ENCODE measurements around the gene GABRE.

Gene GABRE, protein sequence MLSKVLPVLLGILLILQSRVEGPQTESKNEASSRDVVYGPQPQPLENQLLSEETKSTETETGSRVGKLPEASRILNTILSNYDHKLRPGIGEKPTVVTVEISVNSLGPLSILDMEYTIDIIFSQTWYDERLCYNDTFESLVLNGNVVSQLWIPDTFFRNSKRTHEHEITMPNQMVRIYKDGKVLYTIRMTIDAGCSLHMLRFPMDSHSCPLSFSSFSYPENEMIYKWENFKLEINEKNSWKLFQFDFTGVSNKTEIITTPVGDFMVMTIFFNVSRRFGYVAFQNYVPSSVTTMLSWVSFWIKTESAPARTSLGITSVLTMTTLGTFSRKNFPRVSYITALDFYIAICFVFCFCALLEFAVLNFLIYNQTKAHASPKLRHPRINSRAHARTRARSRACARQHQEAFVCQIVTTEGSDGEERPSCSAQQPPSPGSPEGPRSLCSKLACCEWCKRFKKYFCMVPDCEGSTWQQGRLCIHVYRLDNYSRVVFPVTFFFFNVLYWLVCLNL

DNA sequence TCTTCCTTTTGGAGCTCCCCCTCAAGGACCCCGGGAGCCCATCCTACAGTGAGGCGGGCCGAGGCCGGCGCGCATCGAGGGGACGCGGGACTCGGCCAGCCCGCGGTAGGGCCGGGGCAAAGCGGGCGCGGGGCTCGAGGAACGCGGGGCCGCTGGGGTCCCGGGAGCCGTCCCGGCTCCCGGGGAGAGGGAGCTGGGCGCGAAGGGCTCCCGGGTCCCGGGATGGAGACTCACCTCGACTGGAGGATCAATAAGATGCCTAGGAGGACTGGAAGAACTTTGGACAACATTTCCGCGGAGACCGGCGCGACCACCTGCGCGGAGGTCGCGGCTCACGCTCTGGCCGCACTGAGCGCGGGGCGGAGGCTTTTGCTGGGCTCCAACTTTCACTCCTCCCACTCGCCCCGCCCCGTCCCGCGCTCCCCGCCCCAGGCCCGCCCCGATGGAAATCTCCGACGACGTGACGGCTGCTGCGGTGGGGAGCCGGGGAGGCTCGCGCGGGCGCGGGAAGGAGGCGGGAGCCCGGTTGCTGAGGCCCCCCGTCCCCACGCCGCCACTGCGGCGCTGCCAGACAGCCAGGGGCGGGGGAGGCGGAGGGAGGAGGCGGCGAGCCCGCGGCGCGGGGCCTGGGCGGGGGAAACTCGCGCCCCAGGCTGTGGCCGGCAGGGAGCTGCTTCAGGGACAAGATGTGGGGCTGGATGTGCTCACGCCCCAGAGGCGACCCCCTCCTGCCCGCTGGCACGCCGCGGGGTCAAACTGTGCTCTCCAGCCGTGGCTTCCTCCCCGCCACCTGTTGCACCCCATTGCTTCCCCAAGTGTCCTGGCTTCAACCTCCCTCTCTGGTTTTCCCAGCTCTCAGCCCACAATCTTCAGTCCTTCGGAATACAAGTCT is at the start of gene GABRE:
TSS of gene GABRE (minus strand) at position 341 of the 892 bp plus-strand sequence. CDS start at position 290, 51 bp downstream.
- DNase-seq (ENCODE audit: low read depth), result no peak

DNA sequence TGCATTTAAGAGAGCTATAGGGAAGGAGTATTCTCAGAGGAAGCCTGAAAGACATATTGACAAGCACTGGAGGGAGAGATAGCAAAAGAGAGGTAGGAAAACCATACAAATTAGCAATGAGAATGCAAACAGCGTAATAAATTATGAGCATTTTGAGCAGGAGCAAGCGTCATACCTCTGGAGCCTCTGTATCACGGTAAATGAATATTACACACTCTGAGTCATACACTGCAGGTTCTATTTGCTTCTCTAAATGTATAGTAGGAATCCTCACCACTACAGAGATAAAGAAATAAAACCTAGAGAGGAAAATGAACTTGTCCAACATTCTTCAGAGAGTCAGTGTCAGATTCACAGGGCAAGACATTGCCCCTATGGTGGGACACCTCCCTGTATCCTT is 46.4 kb upstream of the GABRE start:
- DNase-seq (ENCODE audit: low read depth), result no peak

DNA sequence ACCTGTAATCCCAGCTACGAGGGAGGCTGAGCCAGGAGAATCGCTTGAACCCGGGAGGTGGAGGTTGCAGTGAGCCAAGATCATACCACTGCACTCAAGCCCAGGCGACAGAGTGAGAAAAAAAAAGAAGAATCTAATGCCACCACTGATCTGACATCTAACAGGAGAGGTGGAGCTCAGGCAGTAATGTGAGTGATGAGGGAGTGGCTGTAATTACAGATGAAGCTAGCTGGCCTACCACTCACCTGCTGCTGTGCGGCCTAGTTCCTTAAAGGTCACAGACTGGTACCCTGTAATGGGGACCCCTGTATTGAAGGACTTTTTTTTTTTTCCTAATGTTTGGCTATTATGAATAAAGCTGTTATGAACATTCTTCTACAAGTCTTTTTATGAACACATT is 25.3 kb upstream of the GABRE start:
- no peak for DNase-seq (ENCODE audit: low read depth)

DNA sequence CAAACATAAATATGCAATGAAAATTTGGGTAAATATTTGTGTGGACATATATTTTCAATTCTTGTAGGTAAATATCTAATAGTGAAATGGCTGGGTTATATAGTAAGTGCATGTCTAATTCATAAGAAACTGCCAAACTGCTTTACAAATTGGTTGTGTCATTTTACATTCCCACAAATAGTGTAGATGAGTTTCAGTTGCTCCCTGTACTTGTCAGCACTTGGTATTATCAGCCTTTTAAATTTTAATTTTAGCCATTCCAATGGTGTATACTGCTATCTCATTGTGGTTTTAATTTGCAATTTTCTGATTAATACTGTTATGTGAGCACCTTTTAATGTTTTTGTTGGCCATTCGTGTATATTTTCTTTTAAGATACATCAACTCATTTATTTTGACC is 23.1 kb upstream of the GABRE start:
- DNase-seq (ENCODE audit: low read depth), result no peak

DNA sequence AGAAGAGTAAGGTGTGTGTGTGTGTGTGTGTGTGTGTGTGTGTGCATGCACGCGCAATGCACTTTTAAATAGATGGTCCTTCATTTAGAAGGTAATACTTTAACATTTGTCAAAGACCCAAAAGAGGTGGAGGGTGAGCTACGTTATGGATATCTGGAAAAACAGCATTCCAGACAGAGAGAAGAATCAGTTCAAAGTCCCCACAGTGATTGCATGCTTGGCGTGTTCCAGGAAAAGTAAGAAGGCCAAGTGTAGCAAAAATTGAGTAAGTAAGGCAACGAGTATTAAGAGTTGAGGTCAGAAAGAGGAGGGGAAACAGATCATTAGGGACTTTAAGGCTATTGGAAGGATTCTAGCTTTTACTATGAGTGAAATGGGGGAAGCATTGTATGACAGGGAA is 21.9 kb upstream of the GABRE start:
- DNase-seq (ENCODE audit: low read depth), result no peak

DNA sequence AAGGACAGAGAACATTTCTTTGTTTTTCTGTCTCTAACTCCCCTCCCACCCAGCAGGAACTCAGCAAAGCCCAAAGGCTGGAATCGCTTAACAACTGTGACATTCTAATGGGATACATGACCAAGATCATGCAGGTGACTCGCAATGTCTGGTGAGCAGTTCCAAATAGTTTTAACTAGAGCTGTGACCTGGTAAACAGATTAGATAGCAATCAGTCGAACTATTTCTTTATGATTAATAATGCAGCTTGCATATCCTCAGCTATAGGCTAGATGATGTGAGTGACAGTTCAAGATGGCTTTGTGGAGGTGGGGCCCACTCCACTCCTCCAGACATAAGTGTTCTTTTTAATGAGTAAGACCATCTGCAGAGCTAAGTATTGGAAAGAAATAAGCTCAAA is 20.0 kb upstream of the GABRE start:
- no peak for DNase-seq (ENCODE audit: low read depth)

DNA sequence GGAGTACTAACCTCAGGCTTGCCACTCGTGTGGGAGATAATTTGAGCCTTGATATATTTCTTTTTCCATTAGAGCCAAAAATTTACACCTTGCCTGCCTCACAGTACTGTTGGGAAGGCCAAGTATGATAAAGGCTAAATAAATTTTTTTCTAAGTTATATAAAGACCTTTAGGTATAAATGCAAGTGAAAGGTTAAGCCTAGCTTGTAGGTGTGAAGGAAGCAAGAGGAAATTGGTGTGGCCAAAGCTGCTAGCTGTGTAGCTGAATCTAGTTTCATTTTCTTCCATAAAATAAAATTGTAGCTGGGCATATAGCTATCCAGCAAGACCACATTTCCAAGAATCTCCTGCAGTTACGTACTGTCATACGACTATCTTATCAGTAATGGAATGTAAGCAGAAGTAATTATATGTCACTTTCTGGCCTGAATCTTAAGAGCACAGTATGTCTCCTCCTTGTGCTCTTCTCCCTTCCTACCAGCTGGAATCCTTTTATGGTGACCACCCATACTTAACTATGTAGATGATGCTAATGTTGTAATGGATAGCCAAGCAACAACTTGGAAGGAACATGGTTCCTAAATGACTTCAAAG is 14.3 kb upstream of the GABRE start:
- no peak for DNase-seq (ENCODE audit: low read depth)

DNA sequence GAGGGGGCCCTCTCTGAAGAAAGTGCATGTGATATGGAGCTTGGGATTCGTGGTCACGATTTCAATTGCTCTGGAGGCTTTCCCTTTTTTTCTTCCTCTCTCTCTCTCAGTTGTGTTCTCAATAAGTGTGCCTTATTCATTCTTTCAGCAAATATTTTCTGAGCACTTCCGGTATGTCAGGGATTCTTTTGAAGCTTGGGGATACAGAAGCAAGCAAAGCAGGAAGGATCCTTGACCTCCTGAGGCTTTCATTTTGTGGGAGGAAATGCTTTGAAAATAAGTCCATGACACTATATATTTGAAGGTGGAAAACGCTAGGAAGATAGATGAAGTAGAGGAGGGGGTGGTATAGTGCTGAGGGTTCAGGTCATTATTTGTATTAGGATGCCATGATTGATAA is 12.6 kb upstream of the GABRE start:
- no peak for DNase-seq (ENCODE audit: low read depth)

DNA sequence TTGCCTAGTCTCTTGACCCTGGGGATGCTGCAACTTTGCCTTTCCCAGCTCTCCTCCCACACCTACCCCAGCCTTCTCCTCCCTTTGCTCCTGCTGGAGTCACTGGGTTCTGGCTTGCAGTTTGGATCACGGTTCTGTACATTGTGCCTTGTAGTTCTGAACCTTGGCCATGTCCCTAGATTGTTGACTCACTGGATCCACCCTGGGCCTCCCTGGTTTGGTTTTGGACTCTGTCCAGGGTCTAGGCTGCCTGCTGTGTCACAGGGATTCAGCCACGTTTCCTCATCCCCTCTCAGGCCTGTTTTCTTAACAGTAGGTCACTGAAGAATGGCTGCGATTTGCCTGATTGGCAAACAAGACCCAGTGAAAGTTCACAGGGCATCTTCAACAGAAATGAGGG is 11.5 kb upstream of the GABRE start:
- peak; percentile 21 for DNase-seq (ENCODE audit: low read depth)

DNA sequence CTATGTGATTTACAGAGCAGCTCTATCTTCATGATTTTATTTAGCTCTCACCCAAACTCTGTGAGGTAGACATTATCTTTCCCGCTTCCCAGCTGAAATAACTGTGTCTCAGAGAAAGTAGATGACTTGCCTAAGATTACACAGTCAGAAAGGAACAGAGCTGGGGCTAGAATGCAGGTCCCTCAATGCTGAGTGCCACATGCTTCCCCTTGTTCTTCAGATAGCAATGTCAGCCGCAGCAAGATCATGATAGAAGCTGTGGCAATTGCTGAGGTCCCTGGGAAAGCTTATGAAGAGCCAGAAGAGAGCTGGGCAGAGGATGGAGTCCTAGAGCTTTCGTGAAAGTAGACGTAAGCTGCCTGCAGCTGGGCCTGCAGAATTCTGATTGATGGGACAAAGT is 11.1 kb upstream of the GABRE start:
- DNase-seq (ENCODE audit: low read depth), result no peak

DNA sequence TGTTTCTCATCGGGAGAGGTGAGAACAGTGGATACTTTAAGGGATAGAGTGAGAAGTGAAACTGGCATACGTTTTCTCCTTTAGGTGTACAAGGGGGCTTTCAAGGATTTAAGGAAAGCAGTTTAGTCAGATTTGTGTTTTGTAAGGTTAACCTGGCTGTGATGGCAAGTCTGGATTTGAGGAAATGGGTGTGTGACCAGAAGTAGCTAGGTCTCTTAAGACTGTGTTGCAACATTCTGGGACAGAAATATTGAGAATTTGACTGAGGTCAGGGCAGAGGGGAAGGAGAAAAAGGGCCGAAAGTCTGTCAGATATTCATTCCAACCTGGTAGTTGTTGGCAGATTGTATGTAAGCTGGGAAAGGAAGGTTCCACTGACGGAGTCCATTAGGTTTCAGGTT is 10.4 kb upstream of the GABRE start:
- DNase-seq (ENCODE audit: low read depth), result no peak

DNA sequence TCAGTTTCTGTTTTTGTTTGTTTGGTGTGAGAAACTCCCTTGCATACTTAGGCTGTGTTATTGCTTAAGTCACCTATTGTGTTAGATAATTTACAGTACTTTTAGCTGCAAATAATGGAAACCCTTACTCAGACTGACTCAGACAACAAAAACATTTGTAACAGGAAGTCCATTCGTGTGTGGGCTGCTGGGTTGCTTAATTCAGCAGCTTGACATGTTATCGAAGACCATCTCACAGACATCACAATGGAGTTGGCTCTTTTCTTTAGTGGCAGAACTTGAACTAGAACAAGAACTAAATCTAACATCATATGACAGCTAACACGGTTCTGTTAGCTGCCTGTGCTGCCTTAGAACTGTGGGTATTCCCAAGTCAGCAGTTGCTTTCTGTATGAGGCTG is 9.9 kb upstream of the GABRE start:
- DNase-seq (ENCODE audit: low read depth), result peak; percentile 37

DNA sequence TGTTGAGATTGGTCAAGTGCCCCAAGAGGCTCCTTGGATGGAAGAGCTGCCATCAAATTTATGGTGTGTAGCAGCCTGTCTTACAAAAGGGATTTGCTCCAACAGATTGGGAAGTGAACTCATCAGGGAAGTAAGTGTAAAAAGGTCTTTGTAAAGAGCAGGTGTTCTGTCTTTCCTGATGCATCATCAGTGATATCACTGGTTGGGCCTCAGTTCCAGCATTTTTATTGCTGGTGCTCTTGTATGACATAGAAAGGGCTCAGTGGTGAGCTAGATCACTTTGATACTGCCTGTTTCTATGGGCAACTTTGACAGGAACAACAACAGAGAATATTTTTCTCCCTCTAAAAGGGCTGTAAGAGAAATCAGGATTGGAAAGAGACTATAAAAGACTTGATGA is 8.7 kb upstream of the GABRE start:
- no peak for DNase-seq (ENCODE audit: low read depth)

DNA sequence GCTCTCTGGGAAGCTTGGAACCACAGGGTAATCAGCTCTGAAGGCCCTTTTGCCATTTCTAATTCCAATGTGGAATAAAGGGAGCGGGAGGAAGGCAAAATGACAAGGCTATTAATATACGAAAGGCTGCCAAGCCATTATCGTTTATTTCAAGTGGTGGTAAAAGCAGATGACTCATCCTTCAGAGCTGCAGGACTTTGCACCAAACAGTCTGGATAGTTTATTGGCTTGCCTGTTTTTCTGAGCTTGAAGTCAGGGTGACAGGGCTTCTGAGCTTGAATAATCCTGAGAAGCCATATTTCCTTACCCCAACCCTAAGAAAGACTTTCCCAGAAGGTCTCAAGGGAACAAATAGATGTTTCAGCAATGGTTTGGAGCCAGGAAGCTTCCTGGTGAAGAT is 7.7 kb upstream of the GABRE start:
- DNase-seq (ENCODE audit: low read depth), result peak; percentile 10

DNA sequence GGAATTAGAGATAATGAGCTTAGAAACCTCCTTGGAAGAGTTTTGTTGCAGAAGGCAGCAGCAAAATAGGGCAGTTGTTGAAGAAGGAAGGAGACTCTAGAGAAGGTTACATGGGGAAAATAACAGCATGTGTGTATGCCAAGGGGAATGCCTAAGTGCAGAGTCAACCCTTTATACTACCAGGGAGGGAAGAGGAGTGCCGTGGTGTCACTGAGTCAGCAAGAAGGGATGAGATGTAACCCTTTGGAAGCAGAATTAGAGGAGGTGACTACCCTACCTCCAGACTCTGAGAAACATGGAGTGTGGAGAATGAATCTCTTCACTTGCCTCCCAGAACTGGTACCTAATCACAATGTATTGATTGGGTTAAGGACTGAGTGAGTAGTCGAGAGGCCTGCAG is 6.7 kb upstream of the GABRE start:
- no peak for DNase-seq (ENCODE audit: low read depth)

DNA sequence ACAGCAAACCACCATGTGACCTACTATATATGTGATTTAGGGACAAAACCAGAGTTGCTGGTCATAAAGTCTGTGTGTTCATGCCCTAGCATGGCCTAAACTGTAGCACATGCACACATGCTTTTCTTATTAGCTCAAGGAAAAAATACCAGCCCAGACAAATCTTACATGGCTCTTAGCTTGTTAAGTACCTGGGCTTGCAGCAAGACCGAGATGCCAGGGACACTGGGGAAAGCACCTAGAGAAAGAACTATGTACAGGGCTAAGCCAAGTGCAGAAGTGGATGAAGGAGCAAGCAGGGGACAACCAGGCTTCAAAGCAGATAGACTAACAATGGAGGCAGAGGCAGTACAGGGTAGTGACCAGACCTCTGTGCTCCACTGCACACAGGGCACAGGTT is 3.4 kb upstream of the GABRE start:
- DNase-seq (ENCODE audit: low read depth), result no peak

DNA sequence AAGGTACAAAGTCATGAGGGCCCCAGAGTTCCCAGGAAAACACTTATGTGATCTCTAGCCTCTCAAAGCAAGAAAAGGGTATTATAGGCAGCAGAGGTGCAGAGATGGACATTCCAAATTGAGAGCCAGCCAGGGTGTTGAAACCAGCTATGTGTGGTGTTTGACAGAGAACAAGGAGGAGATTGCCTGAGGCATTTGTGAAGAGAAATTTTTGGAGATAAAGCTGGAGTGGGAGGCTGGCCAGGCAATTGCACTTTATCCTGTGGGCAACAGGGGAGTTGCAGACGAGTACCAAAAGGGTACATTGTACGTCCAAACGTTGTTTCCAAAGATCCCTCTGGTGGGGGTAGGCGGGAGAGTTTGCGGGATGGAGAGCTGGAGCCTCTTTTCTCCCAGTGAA is 2.5 kb upstream of the GABRE start:
- DNase-seq (ENCODE audit: low read depth), result no peak

DNA sequence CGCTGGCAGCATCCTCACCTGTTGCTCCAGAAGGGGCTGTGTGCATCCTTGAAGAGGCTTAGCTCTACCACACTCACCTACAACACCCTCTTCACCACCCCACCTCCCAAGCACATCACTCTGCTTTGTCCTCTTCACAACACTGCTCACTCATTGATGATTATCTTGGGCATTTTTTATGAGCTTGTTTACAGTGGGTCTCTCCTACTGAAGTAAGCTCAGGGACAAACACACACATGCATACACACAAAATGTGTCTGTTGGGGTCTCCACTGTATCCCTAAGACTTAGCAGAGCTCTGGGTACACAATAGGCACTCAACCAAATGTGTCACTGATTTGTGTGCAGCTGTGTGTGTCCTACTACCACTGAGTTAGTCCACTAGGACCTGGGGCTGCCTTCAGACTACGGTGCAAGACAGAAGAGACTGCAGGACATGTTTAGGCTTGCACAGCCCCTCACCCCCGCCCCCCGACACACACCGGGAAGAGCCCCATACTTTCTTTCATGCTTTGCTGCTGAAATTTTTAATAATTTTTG is 1.3 kb upstream of the GABRE start:
- DNase-seq (ENCODE audit: low read depth), result no peak

DNA sequence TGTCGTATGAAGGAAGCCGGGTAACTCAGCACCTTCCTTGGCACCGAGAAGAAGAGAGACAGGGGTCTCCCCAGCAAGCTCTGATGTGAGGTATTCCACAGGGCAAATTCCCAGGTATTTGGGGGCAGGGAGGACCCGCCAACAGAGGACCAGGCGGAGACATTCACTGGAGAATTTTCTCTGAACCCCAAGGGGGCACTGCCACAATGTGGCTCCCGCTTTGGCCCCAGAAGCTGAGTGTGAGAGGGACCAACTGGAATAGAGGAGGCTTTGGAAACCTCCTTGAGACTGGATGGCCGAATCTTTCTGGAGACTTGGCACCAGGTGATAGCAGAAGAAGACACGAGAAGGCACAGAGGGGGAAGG is 735 bp upstream of the GABRE start:
- no peak for DNase-seq (ENCODE audit: low read depth)

DNA sequence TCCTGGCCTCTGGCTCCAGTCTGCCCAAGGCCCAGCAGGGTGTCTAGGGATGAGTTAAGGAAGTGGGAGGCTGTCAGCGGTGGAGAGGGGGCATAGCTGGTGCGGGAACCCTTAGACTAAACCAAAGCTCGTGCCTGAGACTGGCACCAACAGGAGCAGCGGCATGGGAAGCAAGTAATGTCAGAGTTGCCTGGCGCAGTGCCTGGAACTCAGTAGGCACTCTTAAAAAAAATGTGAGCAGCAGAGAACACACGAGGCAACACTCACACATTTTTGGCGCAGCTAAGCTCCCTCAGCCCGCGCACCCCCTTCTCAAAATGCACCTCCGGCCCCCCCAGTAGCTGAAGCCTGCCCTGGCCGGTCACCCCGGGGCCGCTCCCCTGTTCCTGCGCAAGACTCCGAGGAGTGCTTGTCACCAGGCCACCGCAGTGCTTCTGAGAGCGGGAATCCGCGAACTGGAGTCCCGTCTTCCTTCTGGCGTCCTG is 583 bp downstream of the GABRE start:
- no peak for DNase-seq (ENCODE audit: low read depth)

DNA sequence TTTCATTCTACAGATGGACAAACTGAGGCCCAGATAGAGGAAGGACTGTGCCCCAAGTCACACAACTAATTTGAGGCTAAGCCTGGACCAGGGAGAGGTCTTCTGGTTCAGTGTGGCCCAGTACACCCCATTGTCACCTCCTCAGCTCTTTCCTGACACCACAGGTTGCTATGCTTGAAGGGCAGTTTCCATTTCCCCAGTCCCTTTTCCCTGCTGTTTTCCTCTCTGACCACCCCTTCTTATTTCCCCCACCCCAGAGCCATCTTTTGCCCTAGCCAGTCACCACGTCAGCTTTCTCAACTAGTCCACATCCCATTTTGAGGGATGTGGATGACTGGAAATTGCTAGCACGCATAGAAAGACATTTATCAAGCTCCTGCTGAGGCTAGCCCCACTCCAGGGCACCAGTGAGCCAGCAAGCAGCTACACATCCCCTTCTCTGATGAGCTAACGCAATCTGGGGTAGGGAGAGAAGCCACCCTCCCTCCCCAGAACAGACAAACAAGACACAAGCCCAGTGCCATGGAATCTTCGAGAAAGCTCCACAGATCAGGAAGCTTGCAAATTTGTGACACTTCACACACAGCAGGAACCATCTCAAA is 1.3 kb downstream of the GABRE start:
- DNase-seq (ENCODE audit: low read depth), result no peak

DNA sequence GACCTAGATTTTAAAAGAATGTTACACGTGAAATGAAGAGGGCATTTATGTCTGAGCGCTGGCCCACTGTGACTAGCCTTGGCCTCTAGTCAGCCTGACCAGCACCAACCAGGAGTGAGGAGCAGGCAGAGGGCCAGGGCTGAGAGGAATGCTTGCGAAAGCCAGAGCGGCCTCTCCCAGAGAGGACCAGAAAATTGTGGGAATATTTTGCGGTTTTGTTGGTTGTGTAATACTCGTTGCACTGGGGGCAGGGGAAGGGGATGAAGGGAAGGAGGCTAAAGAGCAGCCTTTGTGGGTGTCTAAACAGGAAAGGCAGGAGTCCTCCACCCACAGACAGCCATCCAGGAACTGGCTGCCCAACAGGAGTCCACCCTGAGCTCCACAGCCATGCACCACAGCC is 3.8 kb downstream of the GABRE start:
- peak; percentile 79 for DNase-seq (ENCODE audit: low read depth)
